ENCODE measurements around the gene GLI1. TPM values are rescaled to one million over a fixed set of nuclear protein-coding genes. Genes with fewer than 3 reads are reported as not detected.
"Not testable (repeated sequence)": the region's sequence is repeated elsewhere in the genome, so short reads cannot be mapped to it uniquely, and the experiment has no call there.

Gene GLI1
- total RNA-seq, 1 donor from 2014 or later, result 5.8 TPM

- Histone ChIP-seq H4K20me1 (ENCODE audit: insufficient read depth, low read length) (peaks cover 22% of the 10 kb centered on the region), H3K4me1 (ENCODE audit: insufficient read depth, low read length) (no peaks in the 10 kb centered on the region), H3K9me3 (ENCODE audit: insufficient read depth, low read depth, low read length) (no peaks in the 10 kb centered on the region), H3K36me3 (ENCODE audit: insufficient read depth, low read length) (peaks cover 4% of the 10 kb centered on the region), H3K4me3 (ENCODE audit: insufficient read depth, low read depth, low read length) (no peak overlapping the region), H2AFZ (ENCODE audit: low read depth, low read length) (no peak overlapping the region), H3K4me2 (ENCODE audit: low read length) (no peak overlapping the region), H3K9ac (ENCODE audit: low read length) (no peak overlapping the region), H3K27ac (ENCODE audit: low read depth, low read length) (no peak overlapping the region), H3K27me3 (ENCODE audit: insufficient read depth, low read length) (no peaks in the 10 kb centered on the region), H3K79me2 (ENCODE audit: insufficient read depth, low read length) (peaks cover 53% of the 10 kb centered on the region)
- Mint-ChIP-seq H3K4me1 (ENCODE audit: low read depth, unreplicated experiment) (no peaks in the 10 kb centered on the region), H3K4me3 (ENCODE audit: unreplicated experiment) (no peak overlapping the region), H3K9me3 (ENCODE audit: unreplicated experiment) (no peaks in the 10 kb centered on the region), H3K27me3 (ENCODE audit: low read depth, unreplicated experiment) (no peaks in the 10 kb centered on the region), H3K27ac (ENCODE audit: unreplicated experiment) (no peak overlapping the region), H3K36me3 (ENCODE audit: low read depth, unreplicated experiment) (peaks cover 7% of the 10 kb centered on the region)
- no peak for DNase-seq (ENCODE audit: low read depth)
- TF ChIP-seq CTCF (IDR thresholded peaks at IDR 0.05; ENCODE audit: insufficient read depth, low read depth, low read length) (no peak), EZH2 (IDR thresholded peaks at IDR 0.05; ENCODE audit: insufficient read depth, low read length) (no peak)
- FAIRE-seq, result no peak
Observed at GRCh38 chr12:57419495-57419894, 40.1 kb upstream of the GLI1 start.

GRCh38 chr12:57420482-57420881 lies 39.1 kb upstream of the GLI1 start:
- TF ChIP-seq CTCF (IDR thresholded peaks at IDR 0.05; ENCODE audit: insufficient read depth, low read depth, low read length) (no peak), EZH2 (IDR thresholded peaks at IDR 0.05; ENCODE audit: insufficient read depth, low read length) (no peak)
- no peak overlapping the region for H3K27ac ChIP-seq (ENCODE audit: low read depth, low read length)
- H3K9me3 Mint-ChIP-seq (ENCODE audit: unreplicated experiment), result no peaks in the 10 kb centered on the region
- no peak overlapping the region for H3K9ac ChIP-seq (ENCODE audit: low read length)
- peaks cover 5% of the 10 kb centered on the region for H3K36me3 ChIP-seq (ENCODE audit: insufficient read depth, low read length)
- peaks cover 20% of the 10 kb centered on the region for H4K20me1 ChIP-seq (ENCODE audit: insufficient read depth, low read length)
- H3K27ac Mint-ChIP-seq (ENCODE audit: unreplicated experiment), result no peak overlapping the region
- no peak overlapping the region for H3K4me3 ChIP-seq (ENCODE audit: insufficient read depth, low read depth, low read length)
- H3K79me2 ChIP-seq (ENCODE audit: insufficient read depth, low read length), result peaks cover 51% of the 10 kb centered on the region
- H3K4me1 ChIP-seq (ENCODE audit: insufficient read depth, low read length), result no peaks in the 10 kb centered on the region
- no peaks in the 10 kb centered on the region for H3K27me3 Mint-ChIP-seq (ENCODE audit: low read depth, unreplicated experiment)
- no peak for FAIRE-seq
- DNase-seq (ENCODE audit: low read depth), result no peak
- H3K36me3 Mint-ChIP-seq (ENCODE audit: low read depth, unreplicated experiment), result peaks cover 7% of the 10 kb centered on the region
- no peaks in the 10 kb centered on the region for H3K9me3 ChIP-seq (ENCODE audit: insufficient read depth, low read depth, low read length)
- H2AFZ ChIP-seq (ENCODE audit: low read depth, low read length), result no peak overlapping the region
- no peaks in the 10 kb centered on the region for H3K27me3 ChIP-seq (ENCODE audit: insufficient read depth, low read length)
- H3K4me1 Mint-ChIP-seq (ENCODE audit: low read depth, unreplicated experiment), result no peaks in the 10 kb centered on the region
- H3K4me2 ChIP-seq (ENCODE audit: low read length), result no peak overlapping the region
- no peak overlapping the region for H3K4me3 Mint-ChIP-seq (ENCODE audit: unreplicated experiment)

GRCh38 chr12:57426948-57427347 lies 32.6 kb upstream of the GLI1 start:
- Histone ChIP-seq H3K79me2 (ENCODE audit: insufficient read depth, low read length) (peaks cover 51% of the 10 kb centered on the region), H4K20me1 (ENCODE audit: insufficient read depth, low read length) (peaks cover 11% of the 10 kb centered on the region)
- H3K9me3 Mint-ChIP-seq (ENCODE audit: unreplicated experiment); H3K9me3 ChIP-seq (ENCODE audit: insufficient read depth, low read depth, low read length); H3K27me3 ChIP-seq (ENCODE audit: insufficient read depth, low read length); H3K27ac ChIP-seq (ENCODE audit: low read depth, low read length); H2AFZ ChIP-seq (ENCODE audit: low read depth, low read length); H3K9ac ChIP-seq (ENCODE audit: low read length); H3K36me3 ChIP-seq (ENCODE audit: insufficient read depth, low read length); H3K27ac Mint-ChIP-seq (ENCODE audit: unreplicated experiment); H3K4me3 ChIP-seq (ENCODE audit: insufficient read depth, low read depth, low read length); DNase-seq (ENCODE audit: low read depth); H3K4me1 Mint-ChIP-seq (ENCODE audit: low read depth, unreplicated experiment); H3K4me1 ChIP-seq (ENCODE audit: insufficient read depth, low read length); H3K4me3 Mint-ChIP-seq (ENCODE audit: unreplicated experiment); FAIRE-seq; H3K27me3 Mint-ChIP-seq (ENCODE audit: low read depth, unreplicated experiment); H3K4me2 ChIP-seq (ENCODE audit: low read length): not testable (repeated sequence)
- peaks cover 11% of the 10 kb centered on the region for H3K36me3 Mint-ChIP-seq (ENCODE audit: low read depth, unreplicated experiment)

Data from astrocyte (in vitro differentiated cells and primary cell).